HPDE6-E6E7 (cell line): ENCODE measurements around the gene RELL2.

Experiments
- DNase-seq: peaks from one replicate; pipeline ENCODE4 v3.0.0; 2011; ENCODE audit warnings: missing footprints; ENCODE audit errors: extremely low spot score

Gene RELL2

DNA sequence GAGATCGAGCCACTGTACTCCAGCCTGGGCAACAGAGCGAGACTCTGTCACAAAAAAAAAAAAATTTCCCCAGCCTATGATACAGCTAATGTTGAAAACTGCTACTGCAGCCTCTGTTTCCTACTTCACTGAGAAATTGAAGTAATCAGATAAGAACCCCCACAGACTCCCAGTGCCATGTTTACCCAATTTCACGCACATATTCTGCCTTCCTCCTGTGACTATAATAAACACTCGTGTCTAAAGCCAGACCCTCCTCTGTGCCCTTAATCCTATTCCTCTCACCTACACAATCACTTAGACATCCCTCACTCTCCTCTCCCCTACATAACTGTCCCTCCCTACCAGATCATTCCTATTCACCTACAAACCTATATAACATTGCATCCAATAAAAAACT is 38.9 kb downstream of the RELL2 start:
- no peak for DNase-seq

- DNase-seq, result no peak
Observed at GRCh38 chr5:141677415-141677814, 40.6 kb downstream of the RELL2 start.

GRCh38 chr5:141680178-141680577 is 43.4 kb downstream of the RELL2 start:
- no peak for DNase-seq

DNA sequence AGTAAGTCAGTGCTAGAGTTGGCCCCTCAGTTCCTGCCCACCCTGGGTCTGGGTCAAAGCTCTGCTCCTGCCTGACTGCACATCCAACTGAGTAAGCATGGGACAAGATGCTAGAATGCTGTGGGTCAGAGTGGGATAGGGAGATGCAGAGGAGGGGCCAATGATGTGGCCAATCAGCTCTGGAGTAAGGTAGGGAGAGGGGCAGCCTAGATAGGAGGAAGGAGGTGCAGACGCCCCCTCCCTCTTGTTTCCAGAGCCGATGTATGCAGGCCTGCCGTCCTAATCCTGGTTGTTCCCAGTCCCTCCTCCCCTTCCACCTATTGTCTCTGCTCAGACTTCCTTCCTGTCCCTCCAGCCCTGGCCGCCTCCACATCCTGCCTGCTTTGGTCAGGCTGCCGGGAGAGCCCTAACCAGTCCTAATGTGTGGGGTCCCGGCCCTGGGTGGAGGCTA is 44.0 kb downstream of the RELL2 start:
- no peak for DNase-seq

DNA sequence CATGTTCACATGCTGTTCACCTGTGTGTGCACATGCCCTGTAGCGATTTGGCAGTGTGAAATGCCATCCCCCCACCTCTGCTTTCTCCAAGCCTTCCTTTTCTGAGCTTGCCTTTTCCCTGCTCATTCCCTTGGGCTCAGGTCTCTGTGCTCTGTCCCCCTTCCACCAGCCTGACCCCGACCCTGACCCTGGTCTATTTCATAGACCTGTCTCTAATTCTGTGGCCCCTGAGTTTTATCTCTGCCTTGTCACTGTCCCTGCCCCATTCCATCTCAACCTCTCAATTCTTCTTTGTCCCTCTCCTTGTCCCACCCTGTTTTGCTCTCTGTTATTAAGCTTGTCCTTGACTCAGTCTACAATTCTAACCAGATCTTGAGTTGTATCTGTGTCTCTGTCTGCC is 44.5 kb downstream of the RELL2 start:
- DNase-seq, result no peak

GRCh38 chr5:141681695-141682641 is 45.2 kb downstream of the RELL2 start, which contains the start of gene ARAP3:
Gene ARAP3, minus strand, starts transcription at chr5:141682230. Its CDS starts 1,744 bp downstream, at chr5:141680486.
- peak; percentile 91 for DNase-seq

DNA sequence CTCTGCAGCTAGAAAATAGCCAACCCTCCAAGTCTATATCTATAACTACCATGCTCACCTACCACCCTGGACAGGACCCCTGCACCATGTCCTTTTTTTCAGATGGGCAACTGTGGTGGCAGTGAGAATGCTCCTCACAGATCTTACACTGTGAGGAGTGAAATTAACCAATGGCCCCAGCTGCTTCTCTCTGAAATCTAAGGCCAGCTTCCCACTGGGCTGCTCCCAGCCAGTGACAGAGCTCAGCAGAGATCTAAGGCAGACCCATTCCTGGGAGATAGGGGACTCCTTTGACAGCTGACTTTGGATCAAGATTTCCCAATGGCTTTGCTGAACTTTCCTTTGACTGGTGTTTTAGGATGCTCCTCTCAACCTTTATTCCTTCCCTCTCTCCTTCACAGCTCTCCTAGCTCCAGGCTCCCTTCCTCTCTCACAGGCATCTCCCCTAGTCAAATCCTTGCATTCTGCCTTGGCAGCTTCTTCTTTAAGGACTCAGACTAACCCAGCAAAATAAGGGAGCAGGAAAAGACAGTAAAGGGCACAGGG is 46.9 kb downstream of the RELL2 start:
- DNase-seq, result no peak

DNA sequence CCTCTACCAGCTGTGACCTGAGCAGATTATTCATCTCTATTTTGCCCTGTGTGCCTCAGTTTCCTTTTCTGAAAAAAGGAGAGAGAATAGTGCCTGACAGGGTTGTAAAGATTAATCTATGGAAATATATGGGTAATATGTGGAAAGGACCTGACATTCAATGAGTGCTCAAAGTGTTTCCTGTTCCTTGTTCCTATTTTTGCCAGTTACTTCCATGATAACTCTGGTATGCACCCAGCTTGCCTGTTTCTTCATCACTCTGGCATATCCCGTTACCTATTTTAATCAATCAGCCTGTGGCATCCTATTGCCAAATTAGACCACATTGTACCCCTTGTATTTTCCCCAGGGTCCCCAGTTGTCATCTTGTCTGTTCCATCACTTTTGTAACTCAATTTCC is 48.8 kb downstream of the RELL2 start:
- no peak for DNase-seq

- no peak for DNase-seq
Observed at GRCh38 chr5:141686648-141687416, 50.0 kb downstream of the RELL2 start.
